ENCODE data around the gene ALDH8A1. TPM values are rescaled to one million over a fixed set of nuclear protein-coding genes. Genes with fewer than 3 reads are reported as not detected.

ALDH8A1 gene, protein sequence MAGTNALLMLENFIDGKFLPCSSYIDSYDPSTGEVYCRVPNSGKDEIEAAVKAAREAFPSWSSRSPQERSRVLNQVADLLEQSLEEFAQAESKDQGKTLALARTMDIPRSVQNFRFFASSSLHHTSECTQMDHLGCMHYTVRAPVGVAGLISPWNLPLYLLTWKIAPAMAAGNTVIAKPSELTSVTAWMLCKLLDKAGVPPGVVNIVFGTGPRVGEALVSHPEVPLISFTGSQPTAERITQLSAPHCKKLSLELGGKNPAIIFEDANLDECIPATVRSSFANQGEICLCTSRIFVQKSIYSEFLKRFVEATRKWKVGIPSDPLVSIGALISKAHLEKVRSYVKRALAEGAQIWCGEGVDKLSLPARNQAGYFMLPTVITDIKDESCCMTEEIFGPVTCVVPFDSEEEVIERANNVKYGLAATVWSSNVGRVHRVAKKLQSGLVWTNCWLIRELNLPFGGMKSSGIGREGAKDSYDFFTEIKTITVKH
- total RNA-seq (2014; rRNA removed; shearing (Covaris generic)) (not detected in 2 replicates), total RNA-seq (2022) (not detected in 2 replicates), Bru-seq, nascent RNA (percentile 21 among the genes with signal in this experiment), BruChase-seq, experiment 1, labeled RNA remaining after a 6-hour chase (percentile 21 among the genes with signal in this experiment), BruChase-seq, experiment 2, labeled RNA remaining after a 2-hour chase (percentile 26 among the genes with signal in this experiment)
- long read RNA-seq, result 0 reads

DNA sequence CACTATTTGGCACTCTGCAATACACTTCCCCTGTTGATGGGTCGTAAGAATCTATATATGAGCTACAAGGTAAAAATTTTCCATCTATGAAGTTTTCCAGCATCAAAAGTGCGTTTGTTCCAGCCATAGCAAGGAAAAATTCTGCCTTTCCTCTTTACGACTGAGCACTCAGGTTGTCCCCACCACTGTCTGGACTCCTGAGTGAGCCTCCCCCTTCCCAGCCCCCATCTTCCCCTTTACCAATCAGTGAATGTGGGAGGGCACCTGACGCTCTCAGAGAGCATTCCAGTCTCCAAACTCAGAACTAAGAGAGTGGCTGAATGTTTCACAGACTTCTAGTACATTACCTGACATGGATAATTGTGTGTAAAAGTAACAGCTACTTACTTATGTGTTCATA lies at the start of gene ALDH8A1:
ALDH8A1 (minus strand) TSS at position 175 of the 400 bp plus-strand sequence; CDS start at position 127, 48 bp downstream.
- H3K27ac ChIP-seq (ENCODE audit: low read depth, low read length, poor library complexity, severe bottlenecking), result no peak within 1 kb of the TSS
- H3K4me3 ChIP-seq (ENCODE audit: low read depth, low read length, poor library complexity, severe bottlenecking), result no peak within 1 kb of the TSS
- H3K4me2 ChIP-seq (ENCODE audit: low read length), result no peak within 1 kb of the TSS
- no TSS peak for BruUV-seq (replicated peaks)
- no peak for DNase-seq (ENCODE audit: low spot score)
- no peaks in the 10 kb centered on the region for H3K4me1 ChIP-seq (ENCODE audit: insufficient read depth, low read length, poor library complexity, severe bottlenecking)
- intact Hi-C loops (cut with micrococcal nuclease; ENCODE audit: unreplicated experiment), result no loop called here
- TF ChIP-seq, protein P1, sequence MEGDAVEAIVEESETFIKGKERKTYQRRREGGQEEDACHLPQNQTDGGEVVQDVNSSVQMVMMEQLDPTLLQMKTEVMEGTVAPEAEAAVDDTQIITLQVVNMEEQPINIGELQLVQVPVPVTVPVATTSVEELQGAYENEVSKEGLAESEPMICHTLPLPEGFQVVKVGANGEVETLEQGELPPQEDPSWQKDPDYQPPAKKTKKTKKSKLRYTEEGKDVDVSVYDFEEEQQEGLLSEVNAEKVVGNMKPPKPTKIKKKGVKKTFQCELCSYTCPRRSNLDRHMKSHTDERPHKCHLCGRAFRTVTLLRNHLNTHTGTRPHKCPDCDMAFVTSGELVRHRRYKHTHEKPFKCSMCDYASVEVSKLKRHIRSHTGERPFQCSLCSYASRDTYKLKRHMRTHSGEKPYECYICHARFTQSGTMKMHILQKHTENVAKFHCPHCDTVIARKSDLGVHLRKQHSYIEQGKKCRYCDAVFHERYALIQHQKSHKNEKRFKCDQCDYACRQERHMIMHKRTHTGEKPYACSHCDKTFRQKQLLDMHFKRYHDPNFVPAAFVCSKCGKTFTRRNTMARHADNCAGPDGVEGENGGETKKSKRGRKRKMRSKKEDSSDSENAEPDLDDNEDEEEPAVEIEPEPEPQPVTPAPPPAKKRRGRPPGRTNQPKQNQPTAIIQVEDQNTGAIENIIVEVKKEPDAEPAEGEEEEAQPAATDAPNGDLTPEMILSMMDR (conservative IDR thresholded peaks at IDR 0.05; ENCODE audit: low read length), result no peak
- TF ChIP-seq EZH2phosphoT487 (IDR thresholded peaks at IDR 0.05; ENCODE audit: borderline replicate concordance, low read depth, low read length), result no peak
- no peaks in the 10 kb centered on the region for H3K9me2 ChIP-seq (ENCODE audit: insufficient read depth, low read length)
- H2AFZ ChIP-seq (ENCODE audit: low read length), result no peak within 1 kb of the TSS
- POLR2A ChIA-PET, result interaction anchor here (0.6 kb wide), 2 partner anchors 201 to 995 kb away, joined by 3 read pairs; no protein-coding TSS in a partner anchor
- H3K79me2 ChIP-seq (ENCODE audit: insufficient read depth, low read depth, low read length), result no peaks in the 10 kb centered on the region
- H4K20me1 ChIP-seq (ENCODE audit: insufficient read depth, low read length), result no peaks in the 10 kb centered on the region
- peaks cover 6% of the 10 kb centered on the region; the same call in 1 of the 2 replicates for H3K9me3 ChIP-seq (ENCODE audit: low read length)
- no peaks in the 10 kb centered on the region for H3K36me3 ChIP-seq (ENCODE audit: insufficient read depth, low read length)
- CTCF ChIA-PET (ENCODE audit: unreplicated experiment), result no interaction called here

DNA sequence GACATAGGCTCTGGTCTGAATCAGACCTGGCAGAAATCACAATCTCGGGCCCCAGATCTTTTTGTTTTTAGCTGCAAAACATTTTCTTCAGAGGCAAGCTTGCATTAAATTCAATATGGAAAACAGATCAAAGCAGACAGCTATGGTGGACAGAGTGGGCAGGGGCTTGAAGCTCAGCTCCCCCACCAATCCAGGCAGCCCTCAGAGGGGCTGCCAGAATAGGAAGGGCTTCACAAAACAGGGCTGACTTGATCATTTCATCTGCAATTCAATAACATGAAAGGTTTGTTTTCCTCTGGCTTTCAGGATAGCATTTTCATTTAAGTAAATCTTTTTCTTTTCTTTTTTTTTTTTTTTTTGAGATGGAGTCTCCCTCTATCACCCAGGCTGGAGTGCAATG lies 49.2 kb upstream of the ALDH8A1 start:
- Histone ChIP-seq H3K9me3 (ENCODE audit: low read length) (no peaks in the 10 kb centered on the region), H3K4me2 (ENCODE audit: low read length) (no peak overlapping the region), H3K27ac (ENCODE audit: low read depth, low read length, poor library complexity, severe bottlenecking) (no peak overlapping the region), H4K20me1 (ENCODE audit: insufficient read depth, low read length) (no peaks in the 10 kb centered on the region), H3K4me3 (ENCODE audit: low read depth, low read length, poor library complexity, severe bottlenecking) (no peak overlapping the region), H3K4me1 (ENCODE audit: insufficient read depth, low read length, poor library complexity, severe bottlenecking) (peaks cover 6% of the 10 kb centered on the region), H3K36me3 (ENCODE audit: insufficient read depth, low read length) (peaks cover 66% of the 10 kb centered on the region), H3K79me2 (ENCODE audit: insufficient read depth, low read depth, low read length) (no peaks in the 10 kb centered on the region), H3K9me2 (ENCODE audit: insufficient read depth, low read length) (no peaks in the 10 kb centered on the region), H2AFZ (ENCODE audit: low read length) (no peak overlapping the region)
- no peak for DNase-seq (ENCODE audit: low spot score)
- no TSS peak for BruUV-seq (replicated peaks)
- POLR2A ChIA-PET, result interaction anchor here (0.6 to 1.8 kb wide), 4 partner anchors 10 to 214 kb away, joined by 3 to 4 read pairs (median 3); no protein-coding TSS in a partner anchor
- CTCF ChIA-PET (ENCODE audit: unreplicated experiment), result no interaction called here
- intact Hi-C loops (cut with micrococcal nuclease; ENCODE audit: unreplicated experiment), result loop anchor here (10.0 kb wide), 1 partner anchor 436 kb away; no protein-coding TSS in a partner anchor
- TF ChIP-seq EZH2phosphoT487 (IDR thresholded peaks at IDR 0.05; ENCODE audit: borderline replicate concordance, low read depth, low read length), result no peak
- TF ChIP-seq, protein P1 (conservative IDR thresholded peaks at IDR 0.05; ENCODE audit: low read length), result no peak

All from OCI-LY7 (cell line).